Neuronal stem cell (in vitro differentiated cells): Measurements from ENCODE around the gene GALNTL6.

Experiments used
- DNase-seq: peaks from one replicate; pipeline ENCODE4 v3.0.0-alpha.2; 2013; ENCODE audit warnings: low spot score
- H2AFZ ChIP-seq: one replicate; pipeline ENCODE4 v1.6.1; 2013; ENCODE audit warnings: mild to moderate bottlenecking, low read length, inconsistent platforms
- H2AK5ac ChIP-seq: 2 replicates; pipeline ENCODE4 v1.6.1; 2013; ENCODE audit warnings: low read depth, mild to moderate bottlenecking, inconsistent platforms, low read length, moderate library complexity, mixed read lengths
- H2BK120ac ChIP-seq: 2 replicates; pipeline ENCODE4 v1.6.1; 2013; ENCODE audit warnings: low read depth, mild to moderate bottlenecking, inconsistent platforms, low read length, moderate library complexity, mixed read lengths
- H2BK12ac ChIP-seq: one replicate; pipeline ENCODE4 v1.6.1; 2013; ENCODE audit warnings: low read length, inconsistent platforms
- H2BK15ac ChIP-seq: 2 replicates; pipeline ENCODE4 v1.6.1; 2013; ENCODE audit warnings: mild to moderate bottlenecking, low read length, inconsistent platforms, mixed read lengths
- H2BK5ac ChIP-seq: one replicate; pipeline ENCODE4 v1.6.1; 2013; ENCODE audit warnings: inconsistent platforms, mild to moderate bottlenecking, low read length, moderate library complexity
- H3K14ac ChIP-seq: one replicate; pipeline ENCODE4 v1.6.1; 2013; ENCODE audit warnings: low read length, inconsistent platforms
- H3K18ac ChIP-seq: 2 replicates; pipeline ENCODE4 v1.6.1; 2013; ENCODE audit warnings: low read length, inconsistent platforms
- H3K23ac ChIP-seq: 2 replicates; pipeline ENCODE4 v1.6.1; 2013; ENCODE audit warnings: low read depth, mild to moderate bottlenecking, mixed read lengths, low read length, inconsistent platforms; ENCODE audit not compliant: poor library complexity
- H3K27ac ChIP-seq: replicated peaks from 3 replicates; pipeline ENCODE4 v1.5.1; 2013; ENCODE audit warnings: low read length, inconsistent platforms
- H3K27me3 ChIP-seq, 3 experiments: 2 replicates each; pipeline ENCODE4 v1.6.1; 2013; ENCODE audit warnings: low read length in 3 of 3, mild to moderate bottlenecking in 2 of 3, inconsistent platforms in 1 of 3, low read depth in 1 of 3, mixed read lengths in 1 of 3, moderate library complexity in 1 of 3; ENCODE audit not compliant: control insufficient read depth in 3 of 3, insufficient read depth in 3 of 3
- H3K36me3 ChIP-seq, 2 donors: replicated peaks in 1 of 2; 2 replicates each; pipeline ENCODE4 v1.6.1; 2013; ENCODE audit warnings: low read length in 2 of 2; ENCODE audit not compliant: control insufficient read depth in 2 of 2, insufficient read depth in 2 of 2
- H3K4ac ChIP-seq: 2 replicates; pipeline ENCODE4 v1.6.1; 2013; ENCODE audit warnings: inconsistent platforms, mild to moderate bottlenecking, low read length, moderate library complexity
- H3K4me1 ChIP-seq, 2 donors: 1 replicate in 1 of 2; 2 replicates in 1 of 2; pipeline ENCODE4 v1.6.1; 2013; ENCODE audit warnings: low read length in 2 of 2, low read depth in 1 of 2; ENCODE audit not compliant: control insufficient read depth in 2 of 2, insufficient read depth in 1 of 2
- H3K4me2 ChIP-seq: one replicate; pipeline ENCODE4 v1.6.1; 2013; ENCODE audit warnings: mild to moderate bottlenecking, low read length, inconsistent platforms; ENCODE audit not compliant: insufficient read depth, poor library complexity, severe bottlenecking
- H3K4me3 ChIP-seq, 2 donors: 2 replicates each; pipeline ENCODE4 v1.5.1; 2013; ENCODE audit warnings: low read length in 2 of 2, mild to moderate bottlenecking in 2 of 2, inconsistent platforms in 1 of 2, moderate library complexity in 1 of 2
- H3K79me1 ChIP-seq: one replicate; pipeline ENCODE4 v1.6.1; 2013; ENCODE audit warnings: low read depth, mild to moderate bottlenecking, inconsistent platforms, low read length, moderate library complexity
- H3K9ac ChIP-seq: one replicate; pipeline ENCODE4 v1.6.1; 2013; ENCODE audit warnings: mild to moderate bottlenecking, low read depth, low read length, inconsistent platforms; ENCODE audit not compliant: poor library complexity
- H3K9me3 ChIP-seq, 2 donors: replicated peaks in 1 of 2; 2 replicates each; pipeline versions ENCODE3 to v1.6.1; 2013; ENCODE audit warnings: low read length in 2 of 2, mild to moderate bottlenecking in 2 of 2, inconsistent platforms in 1 of 2, low read depth in 1 of 2, mixed read lengths in 1 of 2, moderate library complexity in 1 of 2; ENCODE audit not compliant: control insufficient read depth in 2 of 2, insufficient read depth in 1 of 2
- H4K8ac ChIP-seq: one replicate; pipeline ENCODE4 v1.6.1; 2013; ENCODE audit warnings: low read depth, mild to moderate bottlenecking, inconsistent platforms, low read length, moderate library complexity
- H4K91ac ChIP-seq: one replicate; pipeline ENCODE4 v1.6.1; 2013; ENCODE audit warnings: low read length, low read depth, mild to moderate bottlenecking, inconsistent platforms; ENCODE audit not compliant: poor library complexity
- WGBS, 2 donors: extraction: QIAGEN DNeasy Blood & Tissue Kit; methylation state at CpG; one replicate each; pipeline ENCODE4 v1.1.7; 2013; ENCODE audit warnings: missing lambda C conversion rate in 2 of 2, mixed read lengths in 1 of 2; ENCODE audit not compliant: insufficient read length in 2 of 2, insufficient replicate concordance in 1 of 2; ENCODE audit errors: extremely low coverage in 2 of 2; 5-methylcytosine and 5-hydroxymethylcytosine counted together

Gene GALNTL6

GRCh38 chr4:173046144-173046543, 1232.9 kb downstream of the GALNTL6 start:
- peaks cover 0 to 3% of the 10 kb centered on the region in 2 donors for H3K4me1 ChIP-seq
- no peak overlapping the region for H2BK5ac ChIP-seq
- no peak overlapping the region for H2AK5ac ChIP-seq
- H2BK12ac ChIP-seq: no peak overlapping the region
- no peaks in the 10 kb centered on the region for H3K36me3 ChIP-seq
- no peaks in the 10 kb centered on the region for H3K79me1 ChIP-seq
- no CpG with 5 or more reads among the region's 2 CpGs for WGBS, 2 donors
- H3K4ac ChIP-seq: no peak overlapping the region
- no peak overlapping the region for H3K4me3 ChIP-seq
- H3K9ac ChIP-seq: no peak overlapping the region
- H3K27ac ChIP-seq: no peak overlapping the region
- H2AFZ ChIP-seq: no peak overlapping the region
- H4K8ac ChIP-seq: no peak overlapping the region
- H2BK15ac ChIP-seq: no peak overlapping the region
- no peak overlapping the region for H3K4me2 ChIP-seq
- H3K18ac ChIP-seq: no peak overlapping the region
- no peaks in the 10 kb centered on the region for H3K27me3 ChIP-seq
- DNase-seq: no peak
- H3K14ac ChIP-seq: no peak overlapping the region
- H3K9me3 ChIP-seq: no peaks in the 10 kb centered on the region
- no peak overlapping the region for H3K23ac ChIP-seq
- no peak overlapping the region for H2BK120ac ChIP-seq
- no peak overlapping the region for H4K91ac ChIP-seq

- H4K8ac ChIP-seq: no peak overlapping the region
- no peak for DNase-seq
Observed at GRCh38 chr4:173046818-173047217, 1233.6 kb downstream of the GALNTL6 start.

GRCh38 chr4:173051232-173051631, 1238.0 kb downstream of the GALNTL6 start:
- H3K27me3 ChIP-seq: no peaks in the 10 kb centered on the region
- no peaks in the 10 kb centered on the region for H3K9me3 ChIP-seq
- no peak overlapping the region for H3K4me2 ChIP-seq
- no peak overlapping the region for H2BK15ac ChIP-seq
- H2BK120ac ChIP-seq: no peak overlapping the region
- no peak overlapping the region for H3K4ac ChIP-seq
- no peak overlapping the region for H2BK5ac ChIP-seq
- H4K8ac ChIP-seq: no peak overlapping the region
- H3K4me1 ChIP-seq: peaks cover 2 to 9% of the 10 kb centered on the region in 2 donors
- no peak for DNase-seq
- H3K36me3 ChIP-seq: no peaks in the 10 kb centered on the region
- no peak overlapping the region for H3K18ac ChIP-seq
- H3K27ac ChIP-seq: no peak overlapping the region
- no peak overlapping the region for H3K4me3 ChIP-seq
- H2BK12ac ChIP-seq: no peak overlapping the region
- no peak overlapping the region for H4K91ac ChIP-seq
- no peaks in the 10 kb centered on the region for H3K79me1 ChIP-seq
- H3K9ac ChIP-seq: no peak overlapping the region
- H2AK5ac ChIP-seq: no peak overlapping the region
- no CpG with 5 or more reads among the region's 2 CpGs for WGBS, 2 donors
- H3K14ac ChIP-seq: no peak overlapping the region
- H2AFZ ChIP-seq: peak overlapping the region; percentile 47
- no peak overlapping the region for H3K23ac ChIP-seq

More at GRCh38 chr4:173046818-173047217, 1233.6 kb downstream of the GALNTL6 start:
- H2BK120ac ChIP-seq: no peak overlapping the region
- no peaks in the 10 kb centered on the region for H3K79me1 ChIP-seq
- no peak overlapping the region for H2BK5ac ChIP-seq
- no peak overlapping the region for H4K91ac ChIP-seq
- no peaks in the 10 kb centered on the region for H3K36me3 ChIP-seq
- H3K4ac ChIP-seq: no peak overlapping the region
- H2BK12ac ChIP-seq: no peak overlapping the region
- no peak overlapping the region for H3K18ac ChIP-seq
- peaks cover 2 to 9% of the 10 kb centered on the region in 2 donors for H3K4me1 ChIP-seq
- H3K9ac ChIP-seq: no peak overlapping the region
- H2AK5ac ChIP-seq: no peak overlapping the region
- H2AFZ ChIP-seq: no peak overlapping the region
- H3K23ac ChIP-seq: no peak overlapping the region
- H3K14ac ChIP-seq: no peak overlapping the region
- no peaks in the 10 kb centered on the region for H3K9me3 ChIP-seq
- H3K4me3 ChIP-seq: no peak overlapping the region
- no CpG with 5 or more reads among the region's 5 CpGs for WGBS, 2 donors
- H3K27me3 ChIP-seq: no peaks in the 10 kb centered on the region
- H2BK15ac ChIP-seq: no peak overlapping the region
- no peak overlapping the region for H3K27ac ChIP-seq
- no peak overlapping the region for H3K4me2 ChIP-seq

GRCh38 chr4:173051716-173052115, 1238.5 kb downstream of the GALNTL6 start:
- no peak overlapping the region for H2BK12ac ChIP-seq
- H3K9ac ChIP-seq: no peak overlapping the region
- peak overlapping the region; percentile 47 for H2AFZ ChIP-seq
- H3K4me3 ChIP-seq: no peak overlapping the region
- WGBS, 2 donors: no CpG with 5 or more reads among the region's 9 CpGs
- H4K91ac ChIP-seq: no peak overlapping the region
- H2BK5ac ChIP-seq: no peak overlapping the region
- no peaks in the 10 kb centered on the region for H3K27me3 ChIP-seq
- H3K4ac ChIP-seq: no peak overlapping the region
- no peak overlapping the region for H3K18ac ChIP-seq
- H2BK120ac ChIP-seq: no peak overlapping the region
- H2AK5ac ChIP-seq: no peak overlapping the region
- no peaks in the 10 kb centered on the region for H3K36me3 ChIP-seq
- no peaks in the 10 kb centered on the region for H3K79me1 ChIP-seq
- no peak overlapping the region for H3K23ac ChIP-seq
- no peak overlapping the region for H3K4me2 ChIP-seq
- H2BK15ac ChIP-seq: no peak overlapping the region
- no peak overlapping the region for H4K8ac ChIP-seq
- peaks cover 2 to 9% of the 10 kb centered on the region in 2 donors for H3K4me1 ChIP-seq
- no peak for DNase-seq
- H3K9me3 ChIP-seq: no peaks in the 10 kb centered on the region
- no peak overlapping the region for H3K27ac ChIP-seq
- H3K14ac ChIP-seq: no peak overlapping the region
